OCI-M1 (cell line): ENCODE measurements around the gene ACER2.
A peak's percentile ranks its signal among the peaks of the same experiment; 100 is the strongest.
"Not testable (repeated sequence)": the region's sequence is repeated elsewhere in the genome, so short reads cannot be mapped to it uniquely, and the experiment has no call there.

Experiments used
- DNase-seq: peaks from one replicate; lab custom pipeline; 2025; lab: John Stamatoyannopoulos, UW

Gene ACER2

DNA sequence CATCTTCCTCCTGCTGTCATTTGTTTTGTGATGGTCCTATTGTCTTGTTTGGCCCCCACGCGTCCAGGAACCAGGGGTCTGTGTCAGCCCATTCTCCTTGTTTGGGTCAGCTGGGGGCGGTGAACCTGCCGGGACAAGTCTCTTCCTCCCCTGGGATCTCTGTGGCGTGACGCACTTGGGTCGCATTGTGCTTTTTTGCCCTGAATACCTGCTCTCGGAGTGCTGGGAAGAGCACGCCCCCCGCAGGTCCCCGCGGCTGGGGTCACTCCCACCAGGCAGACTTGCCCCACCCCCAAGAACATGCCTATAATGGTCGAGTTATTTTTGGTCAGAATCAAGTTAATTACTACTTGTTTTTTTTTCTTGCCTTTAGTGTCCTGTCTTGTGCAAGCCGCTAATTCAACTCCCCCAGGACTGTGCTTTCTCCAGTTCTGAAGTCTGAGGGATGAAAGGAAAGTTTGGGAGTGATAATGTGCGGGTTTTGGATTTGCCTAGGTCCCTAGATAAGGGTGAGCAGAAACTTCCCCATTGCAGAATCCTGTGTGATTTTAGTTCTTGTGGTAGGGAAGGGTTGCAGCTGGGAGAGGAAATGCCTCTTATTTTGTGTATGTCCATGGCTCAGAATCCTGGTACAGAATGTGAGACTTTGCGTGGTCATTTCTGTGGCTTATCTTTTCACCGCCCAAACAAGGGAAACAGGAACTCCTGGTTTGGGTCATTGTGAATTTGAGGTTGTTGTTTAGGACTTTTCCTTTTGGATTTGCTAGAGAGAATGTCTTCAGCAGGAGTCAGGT lies 789 bp downstream of the ACER2 start:
- DNase-seq: peak; percentile 39

DNA sequence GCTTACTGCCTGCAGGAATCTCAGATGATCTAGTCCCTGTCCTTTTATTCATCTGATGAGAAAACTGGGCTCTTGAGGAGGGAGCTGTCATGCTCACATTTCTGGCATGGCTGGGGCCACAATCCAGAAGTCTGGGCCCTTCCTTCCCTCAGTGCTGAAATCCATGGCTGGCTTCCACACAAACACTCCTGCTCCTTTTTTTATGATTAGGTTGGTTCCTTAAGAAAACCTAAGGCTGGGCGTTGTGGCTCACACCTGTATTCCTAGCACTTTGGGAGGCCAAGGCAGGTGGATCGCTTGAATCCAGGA lies 1.3 kb downstream of the ACER2 start:
- no peak for DNase-seq

DNA sequence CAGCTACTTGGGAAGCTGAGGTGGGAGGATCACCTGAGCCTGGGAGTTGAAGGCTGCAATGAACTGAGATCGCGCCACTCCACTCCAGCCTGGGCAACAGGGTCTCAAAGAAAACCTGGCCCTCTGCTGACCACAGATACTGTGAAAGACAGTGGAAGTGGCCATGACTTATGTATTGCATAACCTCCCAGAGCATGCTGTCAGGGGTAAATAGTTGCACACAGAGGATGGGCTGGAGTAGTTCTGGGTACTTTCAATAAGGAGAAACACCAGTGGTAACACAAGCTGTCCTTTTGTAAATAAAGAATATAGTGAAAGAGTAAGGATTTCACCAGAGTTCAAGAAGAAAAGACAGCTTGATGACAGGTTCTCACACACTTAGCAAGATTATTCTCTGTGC lies 1.8 kb downstream of the ACER2 start:
- DNase-seq: no peak

DNA sequence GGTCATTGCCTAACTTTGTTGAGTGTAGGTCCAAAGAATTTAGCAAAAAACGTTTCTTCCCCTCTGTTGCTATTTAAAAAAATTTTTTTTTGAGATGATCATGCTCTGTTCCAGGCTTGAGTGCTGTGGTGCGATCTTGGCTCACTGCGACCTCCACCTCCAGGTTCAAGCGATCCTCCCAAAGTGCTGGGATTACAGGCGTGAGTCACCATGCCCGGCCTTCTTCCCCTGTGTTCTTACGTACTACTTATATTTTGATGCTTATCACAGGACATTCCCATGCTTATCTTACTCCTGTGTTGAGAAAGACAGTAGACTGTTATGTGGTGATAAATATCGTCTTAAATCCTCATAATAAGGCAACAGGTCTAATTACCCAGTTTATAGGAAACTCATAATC lies 2.5 kb downstream of the ACER2 start:
- no peak for DNase-seq

DNA sequence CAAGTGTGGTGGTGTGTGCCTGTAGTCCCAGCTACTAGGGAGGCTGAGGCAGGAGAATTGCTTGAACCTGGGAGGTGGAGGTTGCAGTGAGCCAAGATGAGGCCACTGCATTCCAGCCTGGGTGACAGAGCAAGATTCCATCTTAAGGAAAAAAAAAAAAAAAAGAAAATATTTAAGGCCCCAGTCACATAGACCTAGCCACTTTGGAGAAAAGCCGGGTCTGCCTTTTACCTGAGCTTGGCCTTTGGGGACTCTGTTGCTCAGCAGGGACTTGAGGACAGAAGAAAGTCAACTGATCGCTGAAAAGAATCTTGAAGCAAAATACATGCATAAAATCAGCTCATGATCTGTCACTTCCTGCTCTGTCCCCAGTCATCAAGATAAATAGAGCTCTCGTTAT lies 4.6 kb downstream of the ACER2 start:
- DNase-seq: not testable (repeated sequence)

DNA sequence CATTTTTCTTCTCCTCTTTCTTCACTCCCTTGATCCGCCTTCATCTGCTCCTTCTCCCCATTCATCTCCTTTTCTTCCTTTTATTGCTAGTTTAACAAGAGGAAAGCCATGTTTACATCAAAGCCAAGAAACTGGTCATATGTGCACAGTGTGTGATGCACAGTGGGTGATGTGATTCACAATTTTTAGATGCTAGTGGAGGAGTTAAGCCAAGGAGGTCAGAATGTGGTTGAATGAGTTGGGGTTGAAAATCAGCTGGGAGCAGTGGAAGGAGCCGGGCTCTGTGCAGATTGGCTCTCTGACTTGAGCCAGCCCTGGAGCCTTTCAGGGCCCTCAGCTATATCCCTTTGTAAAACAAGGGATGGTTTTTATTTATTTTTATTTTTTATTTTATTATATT lies 7.3 kb downstream of the ACER2 start:
- no peak for DNase-seq

DNA sequence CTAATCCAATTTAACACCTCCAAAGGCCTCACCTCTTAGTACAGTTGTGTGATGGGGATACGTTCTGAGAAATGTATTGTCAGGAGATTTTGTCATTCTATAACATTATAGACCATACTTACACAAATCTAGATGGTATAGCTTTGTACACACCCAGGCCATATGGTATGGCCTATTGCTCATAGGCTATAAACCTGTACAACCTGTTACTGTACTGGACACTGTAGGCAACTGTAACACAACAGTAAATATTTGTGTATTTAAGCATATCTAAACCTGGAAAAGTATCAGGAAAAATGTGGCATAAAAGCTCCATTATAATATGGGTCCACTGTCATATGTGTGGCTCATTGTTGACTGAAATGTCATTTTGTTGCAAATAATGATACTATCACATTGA lies 12.1 kb downstream of the ACER2 start:
- DNase-seq: no peak

DNA sequence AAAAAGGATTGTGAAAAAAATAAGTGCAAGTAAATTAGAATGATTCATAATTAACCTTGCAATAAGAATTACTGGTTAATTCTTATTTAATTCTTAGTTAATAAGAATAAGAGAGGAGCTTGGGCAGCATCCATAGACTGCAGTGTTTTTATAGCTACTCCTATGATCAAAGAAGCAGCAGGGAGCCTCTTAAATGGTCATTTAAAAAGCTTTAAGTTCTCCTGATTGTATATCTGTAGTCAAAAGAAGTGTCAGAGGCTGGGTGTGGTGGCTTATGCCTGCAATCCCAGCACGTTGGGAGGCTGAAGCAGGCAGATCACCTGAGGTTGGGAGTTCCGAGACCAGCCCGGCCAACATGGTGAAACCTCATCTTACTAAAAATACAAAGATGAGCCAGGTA lies 14.4 kb downstream of the ACER2 start:
- no peak for DNase-seq

DNA sequence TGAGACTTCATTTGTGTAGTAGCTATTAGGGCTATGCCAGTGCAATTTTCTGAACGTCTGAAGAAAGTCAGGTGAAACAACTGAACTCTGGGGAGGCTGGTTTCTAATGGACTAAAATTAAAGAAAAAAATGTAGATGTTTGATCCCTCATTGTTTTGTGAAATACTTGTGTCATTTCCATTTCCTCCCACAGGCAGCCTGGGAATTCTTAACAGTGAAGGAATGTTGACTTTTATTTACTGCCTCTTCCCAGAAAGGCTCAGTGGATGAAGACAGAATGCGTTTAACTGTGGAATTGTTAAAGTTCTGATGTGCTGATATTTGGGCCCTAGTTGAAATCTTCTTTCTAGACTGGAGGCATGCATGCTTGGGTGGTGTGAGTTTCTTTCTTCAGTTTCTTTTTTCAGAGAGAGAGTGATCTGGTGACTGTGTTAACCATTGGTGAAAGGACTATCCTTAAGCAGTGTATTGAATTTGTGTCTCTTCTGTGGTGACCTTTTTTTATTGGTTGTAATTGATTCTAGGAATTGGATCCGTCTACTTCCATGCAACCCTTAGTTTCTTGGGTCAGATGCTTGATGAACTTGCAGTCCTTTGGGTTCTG lies 15.5 kb downstream of the ACER2 start:
- no peak for DNase-seq

DNA sequence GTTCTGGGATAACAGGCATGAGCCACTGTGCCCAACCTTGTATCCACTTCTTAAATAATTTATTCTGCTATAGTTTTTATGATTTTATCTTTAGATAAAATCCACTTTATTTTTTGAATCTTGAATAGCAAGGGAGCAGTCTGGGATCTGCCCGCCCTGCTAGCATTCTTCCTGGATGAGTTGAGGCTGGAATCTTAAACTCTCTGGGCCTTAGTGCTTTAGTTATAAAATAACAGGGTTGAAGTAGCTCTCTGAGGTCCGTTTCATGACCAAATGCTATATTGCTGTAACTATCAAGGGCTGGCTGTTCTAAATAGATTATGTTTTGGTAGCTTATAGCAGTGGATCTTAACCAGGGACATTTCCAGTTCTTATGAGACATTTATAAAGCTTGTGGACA lies 20.8 kb downstream of the ACER2 start:
- DNase-seq: no peak

DNA sequence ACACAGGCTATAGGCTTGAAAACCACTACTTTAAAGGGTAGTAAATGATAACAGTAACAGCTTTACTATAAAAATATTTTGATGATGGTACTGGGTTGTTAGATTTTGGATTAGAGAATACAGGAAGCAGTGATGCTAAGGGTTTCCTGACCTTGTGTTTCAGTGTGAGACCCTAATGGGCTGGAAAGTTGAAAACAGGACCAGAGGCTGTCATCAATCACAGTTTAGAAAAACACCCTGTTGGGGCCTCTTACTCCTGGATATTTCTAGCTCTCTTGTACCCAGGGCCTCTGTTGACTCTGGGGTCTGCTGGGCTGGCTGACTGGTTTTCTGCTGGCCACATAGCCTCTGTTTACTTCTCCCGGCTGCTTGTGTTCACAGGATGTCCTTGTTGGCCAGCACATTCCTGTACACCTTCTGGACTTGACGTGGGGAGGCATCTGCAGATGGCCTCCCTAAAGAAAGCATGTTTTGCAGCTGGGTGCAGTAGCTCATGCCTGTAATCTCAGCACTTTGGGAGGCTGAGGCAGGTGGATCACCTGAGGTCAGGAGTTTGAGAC lies 21.5 kb downstream of the ACER2 start:
- no peak for DNase-seq

DNA sequence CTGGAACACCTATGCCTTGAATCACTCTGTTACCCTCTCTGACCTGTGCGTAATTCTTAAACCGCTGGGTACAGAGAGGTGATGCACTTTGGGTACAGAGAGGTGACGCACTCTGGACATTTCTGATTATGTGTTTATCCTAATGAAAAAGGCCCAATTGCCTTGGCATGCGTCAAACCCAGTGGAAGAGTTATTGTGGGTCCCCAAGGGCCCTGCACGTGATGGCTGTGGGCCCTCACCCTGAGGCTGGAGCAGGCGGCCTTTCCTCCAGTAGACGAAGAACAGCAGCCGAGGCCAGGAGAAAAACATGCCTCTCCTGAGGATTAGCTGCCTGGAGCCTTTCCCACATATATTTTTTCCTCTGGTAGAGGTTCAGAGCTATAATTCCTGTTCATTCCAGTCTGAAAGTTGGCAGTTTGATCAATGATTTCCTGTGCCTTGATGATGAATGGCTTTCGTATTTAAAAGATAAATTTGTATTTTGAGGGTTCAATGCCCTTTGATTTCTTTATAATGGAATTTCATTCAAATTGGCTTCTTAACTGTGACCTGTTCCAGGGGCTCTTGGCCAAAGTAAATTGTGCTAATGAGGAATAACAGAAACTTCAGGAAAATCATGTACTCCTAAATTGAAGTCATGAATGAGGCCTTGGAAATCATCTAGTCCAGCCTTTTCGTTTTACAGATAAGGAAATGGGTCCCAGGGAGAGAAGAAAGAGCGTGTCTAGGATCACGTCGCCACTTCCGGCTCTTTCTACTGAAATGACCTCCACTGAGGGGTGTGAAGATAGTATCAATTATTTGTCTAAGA lies 22.8 kb downstream of the ACER2 start:
- no peak for DNase-seq

DNA sequence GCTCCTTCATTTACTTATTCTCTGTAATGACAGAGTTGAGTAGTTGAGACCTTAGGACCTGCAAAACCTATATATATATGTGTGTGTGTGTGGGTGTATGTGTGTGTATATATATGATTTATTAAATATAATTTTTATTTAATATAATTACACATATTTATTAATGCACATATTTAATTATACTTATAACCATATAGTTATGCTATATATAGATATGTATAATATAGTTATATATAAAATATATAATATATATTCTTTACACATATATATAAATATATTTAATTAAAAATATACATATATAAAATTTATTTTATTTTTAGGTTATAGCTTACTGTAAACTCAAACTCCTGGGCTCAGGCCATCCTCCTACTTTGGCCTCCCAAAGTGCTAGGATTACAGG lies 23.7 kb downstream of the ACER2 start:
- DNase-seq: no peak

DNA sequence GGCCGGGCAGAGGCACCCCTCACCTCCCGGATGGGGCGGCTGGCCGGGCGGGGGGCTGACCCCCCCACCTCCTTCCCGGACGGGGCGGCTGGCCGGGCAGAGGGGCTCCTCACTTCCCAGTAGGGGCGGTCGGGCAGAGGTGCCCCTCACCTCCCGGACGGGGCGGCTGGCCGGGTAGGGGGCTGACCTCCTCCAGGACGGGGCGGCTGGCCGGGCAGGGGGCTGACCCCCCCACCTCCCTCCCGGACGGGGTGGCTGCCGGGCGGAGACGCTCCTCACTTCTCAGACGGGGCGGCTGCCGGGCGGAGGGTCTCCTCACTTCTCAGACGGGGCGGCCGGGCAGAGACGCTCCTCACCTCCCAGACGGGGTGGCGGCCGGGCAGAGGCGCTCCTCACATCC lies 24.9 kb downstream of the ACER2 start:
- not testable (repeated sequence) for DNase-seq

DNA sequence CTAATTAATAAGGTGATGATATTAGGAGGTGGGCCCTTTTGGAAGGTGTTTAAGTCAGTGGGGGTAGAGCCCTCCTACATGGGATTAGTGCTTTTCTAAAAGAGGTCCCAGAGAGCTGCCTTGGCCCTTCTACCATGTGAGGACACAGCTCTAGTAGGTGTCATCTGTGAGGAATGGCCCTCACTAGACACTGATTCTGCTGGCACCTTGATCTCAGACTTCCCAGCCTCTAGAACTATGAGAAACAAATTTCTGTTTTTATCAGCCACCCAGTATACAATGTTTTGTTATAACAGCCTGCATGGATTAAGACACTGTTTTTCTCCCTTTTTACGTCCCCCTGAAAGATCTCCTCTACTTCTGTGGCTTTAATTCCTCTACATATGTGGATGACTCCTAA lies 31.6 kb downstream of the ACER2 start:
- DNase-seq: no peak

DNA sequence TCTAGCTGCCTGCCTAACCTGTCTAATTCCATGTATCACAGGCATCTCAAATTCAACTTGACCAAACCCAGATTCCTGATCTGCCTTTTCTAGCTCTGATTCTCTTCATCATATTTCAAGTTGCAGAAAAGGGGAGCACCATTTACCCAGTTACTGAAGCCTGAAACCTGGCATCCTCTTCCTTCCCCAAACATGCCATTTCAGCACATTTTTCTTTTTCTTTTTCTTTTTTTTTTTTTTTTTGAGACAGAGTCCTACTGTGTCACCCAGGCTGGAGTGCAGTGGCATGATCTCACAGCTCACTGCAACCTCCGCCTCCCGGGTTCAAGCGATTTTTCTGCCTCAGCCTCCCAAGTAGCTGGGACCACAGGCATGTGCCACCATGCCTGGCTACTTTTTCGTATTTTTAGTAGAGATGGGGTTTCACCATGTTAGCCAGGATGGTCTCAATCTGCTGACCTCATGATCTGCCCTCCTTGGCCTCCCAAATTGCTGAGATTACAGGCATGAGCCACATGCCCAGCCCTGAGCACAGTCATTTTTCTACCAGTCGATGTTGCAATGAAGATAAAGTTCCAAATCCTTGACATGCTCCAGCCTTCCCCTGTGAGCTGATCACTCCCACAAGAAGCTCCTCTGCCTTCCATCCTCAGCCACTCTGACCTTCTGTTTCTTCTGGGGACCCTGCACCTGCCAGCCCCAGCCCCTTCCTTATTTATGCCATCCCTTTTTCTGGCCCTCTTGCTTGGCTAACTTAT lies 32.2 kb downstream of the ACER2 start:
- DNase-seq: peak; percentile 25

DNA sequence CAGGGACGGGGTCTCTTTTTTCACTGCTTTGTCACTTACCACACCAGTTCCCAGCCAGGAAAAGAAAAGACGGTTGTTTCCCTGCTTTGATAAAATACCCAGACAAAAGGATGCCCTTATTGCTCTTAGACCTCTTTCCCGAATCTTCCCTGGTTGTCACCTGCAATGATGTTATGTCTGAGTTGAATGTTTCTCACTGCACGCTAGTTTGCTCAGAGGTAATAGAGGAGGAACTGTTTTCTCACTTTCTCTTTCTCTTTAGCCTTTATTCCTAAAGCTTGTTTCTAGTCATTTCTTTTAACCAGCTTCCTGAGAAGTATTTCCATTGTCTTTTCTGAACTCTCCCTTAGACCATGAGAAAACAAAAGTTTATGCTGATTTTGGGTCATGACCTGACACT lies 32.9 kb downstream of the ACER2 start:
- peak; percentile 48 for DNase-seq

DNA sequence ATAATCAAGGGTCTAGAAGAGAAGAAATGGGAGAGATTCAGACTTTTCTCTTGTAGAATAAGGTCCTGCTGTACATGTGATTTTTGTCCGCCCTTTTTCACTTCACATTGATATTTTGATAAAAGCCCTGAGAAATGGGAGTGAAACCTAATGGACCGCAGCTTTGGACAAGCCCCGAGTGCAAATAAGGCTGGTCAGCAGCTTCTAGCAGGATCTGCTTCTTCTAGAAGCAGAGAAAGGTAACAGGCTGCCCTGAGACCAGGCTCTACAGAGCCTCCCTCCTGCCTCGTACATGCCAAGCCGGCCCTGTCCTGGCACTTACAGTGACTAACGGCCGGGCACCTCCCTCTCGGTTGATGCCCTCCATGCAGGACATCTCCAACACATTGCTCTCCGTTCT lies 33.4 kb downstream of the ACER2 start:
- DNase-seq: no peak

DNA sequence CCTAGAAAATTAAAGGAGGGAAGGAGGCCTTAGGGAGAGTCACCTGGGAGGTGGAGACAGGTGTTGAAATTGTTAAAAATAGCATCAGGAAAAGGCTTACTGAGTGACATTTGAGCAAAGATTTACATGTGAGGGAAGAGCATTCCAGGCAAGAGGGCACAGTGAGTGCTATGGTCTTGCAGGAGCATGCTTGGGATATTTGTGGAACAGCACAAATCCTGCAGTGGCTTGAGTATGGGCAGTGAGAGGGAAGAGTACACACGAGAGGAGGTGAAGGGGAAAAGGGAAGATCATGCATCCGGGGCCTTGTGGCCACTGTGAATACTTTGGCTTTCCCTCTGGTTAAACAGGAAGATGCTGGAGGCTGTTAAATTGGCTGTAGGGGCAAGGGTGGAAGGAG lies 36.6 kb downstream of the ACER2 start:
- DNase-seq: no peak

DNA sequence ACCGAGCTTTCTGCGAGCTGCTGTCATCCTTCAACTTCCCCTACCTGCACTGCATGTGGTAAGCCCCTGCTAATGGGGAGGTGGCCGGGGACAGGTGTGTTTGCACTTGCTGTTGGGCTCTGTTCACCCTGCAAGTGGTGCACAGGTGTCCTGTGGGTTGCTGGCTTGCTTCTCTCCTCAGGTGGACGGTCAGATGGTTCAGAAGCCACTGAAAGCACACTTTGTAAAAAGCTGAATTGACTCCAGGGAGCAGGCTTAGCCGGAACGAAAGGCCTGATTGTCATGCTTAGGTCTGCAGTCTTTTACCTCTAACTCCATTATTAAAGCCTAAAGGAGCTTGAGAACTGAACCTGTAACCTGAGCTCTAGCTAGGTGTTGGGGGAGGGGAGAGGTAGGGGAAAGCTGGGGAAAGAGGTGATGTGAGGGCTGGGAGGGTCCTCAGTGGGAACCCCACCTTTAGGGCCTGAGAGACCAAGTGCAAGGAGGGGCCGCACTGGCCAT lies 37.6 kb downstream of the ACER2 start:
- DNase-seq: no peak

DNA sequence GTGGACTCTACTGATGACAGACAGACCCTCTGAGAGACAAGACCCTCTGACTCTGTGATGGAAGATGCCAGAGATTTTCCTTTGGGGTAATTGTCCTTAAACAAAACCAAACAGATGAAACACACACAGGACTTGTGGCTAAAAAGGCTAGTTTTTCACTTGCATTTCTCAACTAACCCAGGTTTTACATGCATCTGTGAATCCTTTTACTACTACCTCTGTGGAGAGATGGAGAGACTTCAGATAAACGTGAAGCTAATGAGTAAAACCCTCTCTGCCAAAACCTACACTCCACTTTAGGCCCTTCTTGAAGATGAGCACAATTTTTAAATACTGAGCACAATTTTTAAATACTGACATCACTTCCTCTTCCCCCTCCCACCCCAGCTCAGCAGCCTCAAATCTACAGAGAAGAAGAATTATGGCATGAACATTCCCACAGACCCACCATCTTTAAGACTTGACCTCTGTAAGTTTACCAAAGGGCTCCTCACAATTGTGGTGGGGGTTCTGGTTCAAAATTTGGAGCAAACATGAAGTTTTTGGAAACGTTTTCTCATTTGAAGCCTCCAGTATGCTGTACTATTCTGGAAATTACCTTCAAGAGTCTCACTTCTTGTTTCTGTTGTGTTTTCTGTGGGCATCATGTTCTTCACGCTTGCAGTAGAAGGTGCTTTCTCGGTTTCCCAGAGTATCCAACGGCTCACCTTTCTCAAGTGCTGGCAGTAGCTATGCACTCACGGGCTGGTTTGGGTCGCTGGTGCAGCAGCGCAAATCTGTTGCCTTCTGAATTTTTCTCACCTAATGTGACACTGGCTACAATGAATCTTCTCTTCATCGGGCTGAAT lies 42.7 kb downstream of the ACER2 start:
- DNase-seq: no peak
